Stimulated activated CD8-positive, alpha-beta memory T cell treated with anti-CD3 and anti-CD28 coated beads, Interleukin-12 subunit alpha, Interleukin-12 subunit beta, amount 100 ng/mL, for 1 hour (primary cell): ENCODE data around the gene SELPLG.
"Not testable (repeated sequence)": the region's sequence is repeated elsewhere in the genome, so short reads cannot be mapped to it uniquely, and the experiment has no call there.

Experiments
- DNase-seq: peaks from one replicate; pipeline ENCODE4 v3.0.0-alpha.2; 2020; ENCODE audit warnings: low read depth

Gene SELPLG

DNA sequence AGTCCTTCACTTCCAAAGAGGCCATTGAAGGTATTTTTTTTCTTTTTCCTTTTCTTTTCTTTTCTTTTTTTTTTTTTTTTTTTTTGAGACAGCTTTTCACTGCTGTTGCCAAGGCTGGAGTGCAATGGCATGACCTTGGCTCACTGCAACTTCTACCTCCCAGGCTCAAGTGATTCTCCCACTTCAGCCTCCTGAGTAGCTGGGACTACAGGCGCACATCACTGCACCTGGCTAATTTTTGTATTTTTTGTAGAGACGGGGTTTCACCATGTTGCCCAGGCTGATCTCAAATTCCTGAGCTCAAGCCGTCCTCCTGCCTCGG, 14.8 kb downstream of the SELPLG start:
- DNase-seq = not testable (repeated sequence)

DNA sequence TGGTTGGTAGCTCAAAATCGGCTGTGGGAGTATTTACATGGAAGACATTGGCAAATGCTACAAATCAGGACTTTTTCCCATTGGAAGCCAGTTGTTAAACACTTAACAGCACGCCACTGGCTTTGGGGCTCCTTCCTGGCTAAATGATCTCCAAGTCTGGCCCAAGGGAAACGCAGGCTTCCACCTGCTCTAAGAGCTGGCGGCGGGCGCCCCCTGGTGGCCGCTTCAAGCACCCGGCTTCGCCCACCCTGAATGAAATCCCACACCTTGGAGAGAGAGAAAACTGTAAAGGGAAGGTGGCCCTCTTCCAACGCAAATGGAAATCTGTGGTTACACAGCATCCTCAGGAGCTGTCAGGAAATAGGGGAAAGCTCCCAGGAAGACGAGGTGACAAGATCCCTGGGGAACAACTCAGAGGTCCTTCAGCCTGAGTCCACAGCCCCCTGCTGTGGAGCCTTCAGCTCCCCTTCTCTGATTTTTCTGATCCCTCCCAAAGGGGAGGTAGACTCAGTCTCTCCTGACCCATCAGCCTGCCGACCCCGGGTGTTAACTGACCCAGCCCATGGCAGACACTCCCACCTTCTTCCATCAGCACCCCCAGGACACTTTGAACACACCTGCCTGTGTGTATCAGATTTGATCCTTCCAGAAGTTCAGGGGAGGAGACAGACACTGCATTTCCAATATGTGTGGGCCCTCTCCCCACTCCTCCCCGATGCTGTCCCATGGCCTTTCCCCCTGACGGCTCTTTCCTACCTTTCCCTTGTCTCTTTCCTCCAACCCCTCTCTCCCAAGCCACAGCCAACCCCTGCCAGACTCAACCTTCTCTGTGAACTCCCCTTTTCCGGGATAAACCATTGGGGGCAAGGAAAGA, 15.4 kb downstream of the SELPLG start:
- peak; percentile 65 for DNase-seq

GRCh38 chr12:108616941-108617858, 16.5 kb downstream of the SELPLG start:
- DNase-seq = peak; percentile 69

- DNase-seq = no peak
Observed at GRCh38 chr12:108616359-108616758, 17.3 kb downstream of the SELPLG start.

GRCh38 chr12:108615918-108616317, 17.8 kb downstream of the SELPLG start:
- no peak for DNase-seq

- no peak for DNase-seq
Observed at GRCh38 chr12:108614639-108615038, 19.1 kb downstream of the SELPLG start.

- no peak for DNase-seq
Observed at GRCh38 chr12:108614041-108614440, 19.7 kb downstream of the SELPLG start.

DNA sequence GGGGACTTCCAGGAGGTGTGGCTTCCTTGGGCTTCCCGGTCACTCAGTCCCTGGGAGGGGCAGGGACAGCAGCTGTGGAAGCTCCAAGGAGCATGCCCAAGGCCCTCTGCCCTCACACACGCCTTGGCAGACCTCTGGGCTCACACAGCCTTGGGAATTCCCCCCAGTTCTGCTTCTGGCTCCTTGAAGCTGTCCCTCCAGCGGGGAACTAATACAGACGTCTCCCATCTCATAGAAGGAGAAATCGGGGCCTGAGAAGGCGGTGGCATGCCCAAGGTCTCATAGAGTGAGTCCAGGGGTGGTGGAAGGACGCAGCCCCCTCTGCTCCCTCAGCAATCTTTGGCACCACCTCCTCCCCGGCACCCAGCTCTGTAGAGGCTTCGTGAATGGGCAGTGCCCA, 20.1 kb downstream of the SELPLG start:
- DNase-seq = no peak

DNA sequence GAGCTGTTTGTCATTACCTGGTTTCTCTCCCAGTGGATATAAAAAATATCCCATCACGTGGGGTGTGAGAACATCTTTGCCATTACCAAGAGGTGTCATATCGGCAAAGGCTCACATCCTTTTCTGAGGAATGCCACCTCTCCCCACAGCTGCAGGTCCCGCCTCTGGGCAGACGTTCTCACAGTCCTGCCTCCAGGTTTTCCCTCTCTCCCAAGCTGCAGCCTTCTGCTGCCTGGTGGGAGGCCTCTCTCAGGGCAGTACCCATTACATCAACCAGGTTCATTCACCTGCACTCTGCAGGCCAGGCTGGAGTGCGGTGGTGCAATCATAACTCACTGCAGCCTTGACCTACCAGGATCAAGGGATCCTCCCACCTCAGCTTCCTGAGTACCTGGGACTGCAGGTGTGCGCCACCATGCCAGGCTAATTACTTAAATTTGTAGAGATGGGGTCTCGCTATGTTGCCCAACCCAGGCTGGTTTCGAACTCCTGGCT, 20.9 kb downstream of the SELPLG start:
- DNase-seq = no peak

- DNase-seq = peak; percentile 35
Observed at GRCh38 chr12:108611884-108612415, 21.7 kb downstream of the SELPLG start.

GRCh38 chr12:108610856-108611605, 22.7 kb downstream of the SELPLG start:
- DNase-seq = no peak

GRCh38 chr12:108610336-108610815, 23.3 kb downstream of the SELPLG start:
- no peak for DNase-seq

DNA sequence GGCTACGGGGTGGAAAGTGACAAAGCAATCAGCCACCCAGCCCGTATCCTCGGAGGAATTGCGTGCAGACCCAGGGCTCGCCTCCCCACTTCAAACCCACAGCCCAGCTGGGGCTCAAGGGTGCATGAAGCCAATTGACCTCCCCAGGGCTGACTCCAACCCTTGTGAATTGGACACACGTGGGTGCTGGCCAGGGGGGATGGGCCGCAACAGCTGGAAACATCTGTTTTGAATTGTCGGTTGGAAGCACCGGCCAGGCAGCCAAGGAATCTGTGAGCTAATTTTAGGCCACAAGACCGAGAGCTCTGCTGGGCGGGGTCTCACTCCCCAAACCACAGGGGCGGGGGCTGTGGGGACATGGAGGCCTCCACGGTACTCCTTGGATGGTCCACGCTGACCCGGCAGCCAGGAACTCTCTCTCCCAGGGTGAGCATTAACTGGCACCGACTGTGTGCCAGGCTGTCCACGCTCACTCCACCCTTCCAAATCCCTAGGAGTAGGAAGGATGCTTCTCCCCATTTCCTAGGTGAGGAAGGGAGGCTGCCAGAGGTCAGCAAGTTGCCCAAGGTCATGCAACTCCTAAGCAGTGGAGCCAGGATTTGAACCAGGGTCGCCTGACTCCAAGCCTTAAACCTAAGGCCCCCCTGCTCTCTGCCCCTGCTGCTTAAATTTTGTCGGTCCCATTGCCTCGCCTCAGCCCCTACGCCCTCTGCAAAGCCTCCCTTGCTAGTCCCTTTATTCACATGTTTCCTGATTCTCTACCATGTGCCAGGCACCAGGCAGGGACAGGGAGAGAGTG, 24.0 kb downstream of the SELPLG start:
- DNase-seq = no peak

DNA sequence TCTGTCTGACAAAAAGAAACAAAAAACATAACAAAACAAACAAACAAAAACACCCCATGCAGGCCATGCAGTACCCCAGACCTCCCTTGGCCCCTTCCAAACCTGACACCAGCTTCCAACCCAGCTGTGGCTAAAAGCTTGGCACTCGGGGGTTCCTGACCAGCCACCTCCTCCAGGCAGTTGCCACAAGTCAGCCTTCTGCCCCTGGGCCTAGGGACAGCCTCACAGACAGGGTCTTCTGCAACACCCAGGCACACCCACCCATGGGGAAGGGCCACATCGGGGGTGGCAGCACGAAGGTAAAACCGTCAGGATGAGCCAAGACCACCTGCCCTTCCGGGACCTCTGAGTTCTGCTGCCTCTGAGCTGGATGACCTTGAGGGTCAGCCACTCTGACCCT, 25.1 kb downstream of the SELPLG start:
- DNase-seq = no peak

DNA sequence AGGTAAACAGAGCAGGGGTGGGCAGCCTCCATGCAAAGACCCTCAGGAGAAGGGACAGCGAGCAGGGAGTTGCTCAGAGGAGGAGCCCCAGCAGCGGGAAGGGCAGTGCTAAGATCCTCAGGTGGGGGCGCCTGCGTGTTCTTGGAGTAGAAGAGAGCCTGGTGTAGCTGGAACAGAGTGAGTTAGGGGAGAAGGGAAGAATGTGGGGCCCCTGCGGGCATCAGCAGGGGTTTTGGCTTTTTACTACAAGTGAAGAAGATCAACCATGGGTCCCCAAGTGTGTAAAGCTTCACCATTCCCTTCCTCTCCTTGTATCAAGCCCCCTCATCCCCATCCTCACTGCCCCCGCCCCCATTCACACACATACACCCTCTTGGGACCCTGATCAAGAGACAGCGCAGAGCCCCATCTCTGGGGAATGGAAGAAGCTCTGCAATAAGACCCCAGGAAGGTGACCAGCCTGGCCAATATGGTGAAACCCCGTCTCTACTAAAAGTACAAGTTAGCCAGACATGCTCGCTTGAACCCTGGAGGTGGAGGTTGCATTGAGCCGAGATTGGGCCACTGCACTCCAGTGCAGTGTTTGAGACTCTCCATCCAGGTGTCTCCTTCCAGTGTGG, 25.6 kb downstream of the SELPLG start:
- no peak for DNase-seq

GRCh38 chr12:108606492-108606891, 27.2 kb downstream of the SELPLG start:
- DNase-seq = no peak

DNA sequence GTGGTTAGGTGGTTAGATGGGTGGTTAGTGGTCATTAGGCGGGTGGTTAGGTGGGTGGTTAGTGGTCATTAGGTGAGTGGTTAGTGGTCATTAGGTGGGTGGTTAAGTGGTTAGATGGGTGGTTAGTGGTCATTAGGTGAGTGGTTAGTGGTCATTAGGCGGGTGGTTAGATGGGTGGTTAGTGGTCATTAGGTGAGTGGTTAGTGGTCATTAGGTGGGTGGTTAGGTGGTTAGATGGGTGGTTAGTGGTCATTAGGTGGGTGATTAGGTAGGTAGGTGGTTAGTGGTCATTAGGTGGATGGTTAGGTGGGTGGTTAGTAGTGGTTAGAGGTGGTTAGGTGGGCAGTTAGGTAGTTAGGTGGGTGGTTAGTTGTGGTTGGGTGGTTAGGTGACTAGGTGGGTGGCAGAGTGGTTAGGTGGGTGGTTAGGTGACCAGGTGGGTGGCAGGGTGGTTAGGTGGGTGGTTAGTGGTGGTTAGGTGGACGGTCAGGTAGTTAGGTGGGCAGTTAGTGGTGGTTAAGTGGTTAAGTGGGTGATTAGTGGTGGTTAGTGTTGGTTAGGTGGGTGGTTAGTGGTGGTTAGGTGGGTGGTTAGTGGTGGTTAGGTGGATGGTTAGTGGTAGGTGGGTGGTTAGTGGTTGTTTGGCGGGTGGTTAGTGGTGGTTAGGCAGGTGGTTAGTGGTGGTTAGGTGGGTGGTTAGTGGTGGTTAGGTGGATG, 27.8 kb downstream of the SELPLG start:
- DNase-seq = no peak

- no peak for DNase-seq
Observed at GRCh38 chr12:108605000-108605689, 28.5 kb downstream of the SELPLG start.
